ENCODE results near the gene TNFAIP8. TPM values are rescaled to one million over a fixed set of nuclear protein-coding genes. Genes with fewer than 3 reads are reported as not detected.

TNFAIP8 gene
- total and polyA plus RNA-seq, 2 experiments from 2014 or later, result 21.9 to 24.9 TPM

- Histone ChIP-seq H3K27ac (no peak overlapping the region), H3K36me3 (no peaks in the 10 kb centered on the region), H3K27me3 (no peaks in the 10 kb centered on the region), H3K9me3 (ENCODE audit: low read depth) (no peaks in the 10 kb centered on the region), H3K4me3 (no peak overlapping the region), H3K4me1 (ENCODE audit: low read depth) (peaks cover 43% of the 10 kb centered on the region)
- TF ChIP-seq, protein P1, sequence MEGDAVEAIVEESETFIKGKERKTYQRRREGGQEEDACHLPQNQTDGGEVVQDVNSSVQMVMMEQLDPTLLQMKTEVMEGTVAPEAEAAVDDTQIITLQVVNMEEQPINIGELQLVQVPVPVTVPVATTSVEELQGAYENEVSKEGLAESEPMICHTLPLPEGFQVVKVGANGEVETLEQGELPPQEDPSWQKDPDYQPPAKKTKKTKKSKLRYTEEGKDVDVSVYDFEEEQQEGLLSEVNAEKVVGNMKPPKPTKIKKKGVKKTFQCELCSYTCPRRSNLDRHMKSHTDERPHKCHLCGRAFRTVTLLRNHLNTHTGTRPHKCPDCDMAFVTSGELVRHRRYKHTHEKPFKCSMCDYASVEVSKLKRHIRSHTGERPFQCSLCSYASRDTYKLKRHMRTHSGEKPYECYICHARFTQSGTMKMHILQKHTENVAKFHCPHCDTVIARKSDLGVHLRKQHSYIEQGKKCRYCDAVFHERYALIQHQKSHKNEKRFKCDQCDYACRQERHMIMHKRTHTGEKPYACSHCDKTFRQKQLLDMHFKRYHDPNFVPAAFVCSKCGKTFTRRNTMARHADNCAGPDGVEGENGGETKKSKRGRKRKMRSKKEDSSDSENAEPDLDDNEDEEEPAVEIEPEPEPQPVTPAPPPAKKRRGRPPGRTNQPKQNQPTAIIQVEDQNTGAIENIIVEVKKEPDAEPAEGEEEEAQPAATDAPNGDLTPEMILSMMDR (IDR thresholded peaks at IDR 0.05; ENCODE audit: low read depth, low read length), result no peak
- no peak for DNase-seq (ENCODE audit: low read depth in 1 of 2, low spot score in 1 of 2)
Observed at GRCh38 chr5:119333421-119333851, 22.4 kb upstream of the TNFAIP8 start.

- TF ChIP-seq, protein P1 (IDR thresholded peaks at IDR 0.05; ENCODE audit: low read depth, low read length), result no peak
- no peak overlapping the region for H3K4me3 ChIP-seq
- no peaks in the 10 kb centered on the region for H3K9me3 ChIP-seq (ENCODE audit: low read depth)
- DNase-seq (ENCODE audit: low read depth in 1 of 2, low spot score in 1 of 2), result no peak
- no peaks in the 10 kb centered on the region for H3K27me3 ChIP-seq
- H3K27ac ChIP-seq, result no peak overlapping the region
- H3K4me1 ChIP-seq (ENCODE audit: low read depth), result peaks cover 40% of the 10 kb centered on the region
- H3K36me3 ChIP-seq, result no peaks in the 10 kb centered on the region
Observed at GRCh38 chr5:119335261-119335677, 20.6 kb upstream of the TNFAIP8 start.

DNA sequence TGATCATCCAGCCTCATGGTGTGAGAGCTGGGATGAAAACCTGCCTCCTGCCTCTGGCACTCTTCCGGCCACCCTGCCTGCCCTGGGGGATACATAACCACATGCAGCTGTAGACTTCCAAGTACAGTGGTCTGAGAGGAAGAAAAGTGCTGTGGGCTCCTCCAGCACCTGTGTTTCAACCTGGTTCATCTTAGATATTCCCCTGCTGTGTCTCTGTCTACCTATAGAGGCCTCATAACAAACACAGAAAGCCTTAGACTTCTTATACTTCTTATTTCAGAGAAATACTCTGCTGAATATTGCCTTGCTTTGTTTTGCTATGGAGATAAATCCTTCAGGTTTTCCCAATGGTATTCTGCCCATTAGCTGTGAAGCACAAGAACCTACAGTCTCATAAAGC, 19.6 kb upstream of the TNFAIP8 start:
- no peak overlapping the region for H3K27ac ChIP-seq
- H3K4me1 ChIP-seq (ENCODE audit: low read depth), result peaks cover 49% of the 10 kb centered on the region
- DNase-seq (ENCODE audit: low read depth in 1 of 2, low spot score in 1 of 2), result no peak
- TF ChIP-seq, protein P1 (IDR thresholded peaks at IDR 0.05; ENCODE audit: low read depth, low read length), result no peak
- H3K27me3 ChIP-seq, result no peaks in the 10 kb centered on the region
- no peaks in the 10 kb centered on the region for H3K9me3 ChIP-seq (ENCODE audit: low read depth)
- no peaks in the 10 kb centered on the region for H3K36me3 ChIP-seq
- no peak overlapping the region for H3K4me3 ChIP-seq

- Histone ChIP-seq H3K27ac (peak overlapping the region; percentile 64), H3K4me3 (no peak overlapping the region), H3K4me1 (ENCODE audit: low read depth) (peaks cover 55% of the 10 kb centered on the region), H3K36me3 (no peaks in the 10 kb centered on the region), H3K27me3 (no peaks in the 10 kb centered on the region), H3K9me3 (ENCODE audit: low read depth) (no peaks in the 10 kb centered on the region)
- DNase-seq (ENCODE audit: low read depth in 1 of 2, low spot score in 1 of 2), result no peak
- TF ChIP-seq, protein P1 (IDR thresholded peaks at IDR 0.05; ENCODE audit: low read depth, low read length), result no peak
Observed at GRCh38 chr5:119336845-119337580, 18.8 kb upstream of the TNFAIP8 start.

DNA sequence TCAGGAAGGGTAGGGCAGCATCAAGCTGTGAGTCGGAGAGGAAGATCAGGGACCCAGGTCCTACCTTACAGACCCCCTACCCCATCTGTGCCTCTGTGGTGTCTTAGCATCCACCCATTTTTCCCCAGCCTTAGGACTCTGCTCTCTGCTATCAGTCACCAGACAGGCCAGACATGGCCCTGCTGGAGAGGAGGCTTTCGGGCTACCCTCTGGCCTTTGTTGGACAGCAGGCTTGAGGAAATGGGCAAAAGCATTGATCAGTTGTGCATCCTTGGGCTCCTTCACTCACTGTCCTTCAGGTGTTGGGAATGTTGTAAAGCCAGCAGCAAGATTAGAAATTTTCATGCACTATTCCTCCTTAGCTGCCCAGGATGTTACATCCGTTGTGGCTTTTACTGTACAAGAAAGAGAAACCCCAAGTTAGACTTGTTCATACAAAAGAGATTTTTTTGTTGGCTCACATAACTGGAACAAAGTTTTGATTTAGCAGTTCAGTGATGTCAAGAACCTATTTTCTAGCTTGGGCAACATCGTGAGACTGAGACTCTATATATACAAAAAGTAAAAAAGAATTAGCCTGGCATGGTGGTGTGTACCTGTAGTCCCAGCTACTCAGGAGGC, 17.4 kb upstream of the TNFAIP8 start:
- Histone ChIP-seq H3K9me3 (ENCODE audit: low read depth) (no peaks in the 10 kb centered on the region), H3K4me1 (ENCODE audit: low read depth) (peaks cover 53% of the 10 kb centered on the region), H3K36me3 (no peaks in the 10 kb centered on the region), H3K4me3 (no peak overlapping the region), H3K27me3 (no peaks in the 10 kb centered on the region), H3K27ac (no peak overlapping the region)
- no peak for DNase-seq (ENCODE audit: low read depth in 1 of 2, low spot score in 1 of 2)
- TF ChIP-seq, protein P1 (IDR thresholded peaks at IDR 0.05; ENCODE audit: low read depth, low read length), result no peak
